Measurements from ENCODE around the gene ROR2.
A peak's percentile ranks its signal among the peaks of the same experiment; 100 is the strongest.

ROR2 gene

GRCh38 chr9:91689006-91689405, 261.0 kb downstream of the ROR2 start:
- DNase-seq (ENCODE audit: low spot score) (no peak), FAIRE-seq (no peak)

- FAIRE-seq (no peak), DNase-seq (ENCODE audit: low spot score) (no peak)
Observed at GRCh38 chr9:91683269-91683668, 266.8 kb downstream of the ROR2 start.

GRCh38 chr9:91682806-91683205, 267.2 kb downstream of the ROR2 start:
- FAIRE-seq: no peak
- no peak for DNase-seq (ENCODE audit: low spot score)

- no peak for DNase-seq (ENCODE audit: low spot score)
- FAIRE-seq: no peak
Observed at GRCh38 chr9:91681461-91682305, 268.3 kb downstream of the ROR2 start.

GRCh38 chr9:91680998-91681397, 269.0 kb downstream of the ROR2 start:
- FAIRE-seq (no peak), DNase-seq (ENCODE audit: low spot score) (no peak)

- DNase-seq (ENCODE audit: low spot score) (no peak), FAIRE-seq (no peak)
Observed at GRCh38 chr9:91680106-91680505, 269.9 kb downstream of the ROR2 start.

- no peak for FAIRE-seq
- DNase-seq (ENCODE audit: low spot score): no peak
Observed at GRCh38 chr9:91678807-91679580, 271.0 kb downstream of the ROR2 start.

GRCh38 chr9:91677822-91678436, 272.1 kb downstream of the ROR2 start:
- DNase-seq (ENCODE audit: low spot score) (no peak), FAIRE-seq (no peak)

GRCh38 chr9:91677331-91677730, 272.7 kb downstream of the ROR2 start:
- FAIRE-seq (no peak), DNase-seq (ENCODE audit: low spot score) (no peak)

GRCh38 chr9:91676046-91676445, 274.0 kb downstream of the ROR2 start:
- no peak for FAIRE-seq
- DNase-seq (ENCODE audit: low spot score): no peak

GRCh38 chr9:91664663-91665062, 285.4 kb downstream of the ROR2 start:
- no peak for FAIRE-seq
- no peak for DNase-seq (ENCODE audit: low spot score)

GRCh38 chr9:91663858-91664257, 286.2 kb downstream of the ROR2 start:
- DNase-seq (ENCODE audit: low spot score): no peak
- FAIRE-seq: no peak

- FAIRE-seq: no peak
- no peak for DNase-seq (ENCODE audit: low spot score)
Observed at GRCh38 chr9:91661451-91661850, 288.6 kb downstream of the ROR2 start.

- no peak for DNase-seq (ENCODE audit: low spot score)
- no peak for FAIRE-seq
Observed at GRCh38 chr9:91660521-91660920, 289.5 kb downstream of the ROR2 start.

- FAIRE-seq (no peak), DNase-seq (ENCODE audit: low spot score) (peak; percentile 46)
Observed at GRCh38 chr9:91659529-91660495, 290.2 kb downstream of the ROR2 start.

GRCh38 chr9:91658513-91659105, 291.4 kb downstream of the ROR2 start:
- no peak for FAIRE-seq
- no peak for DNase-seq (ENCODE audit: low spot score)

- FAIRE-seq: no peak
Observed at GRCh38 chr9:91657501-91657900, 292.5 kb downstream of the ROR2 start.

GRCh38 chr9:91655658-91656057, 294.4 kb downstream of the ROR2 start:
- no peak for FAIRE-seq
- DNase-seq (ENCODE audit: low spot score): no peak

More at GRCh38 chr9:91657501-91657900, 292.5 kb downstream of the ROR2 start:
- DNase-seq (ENCODE audit: low spot score): no peak

- no peak for DNase-seq (ENCODE audit: low spot score)
- no peak for FAIRE-seq
Observed at GRCh38 chr9:91655215-91655614, 294.8 kb downstream of the ROR2 start.

GRCh38 chr9:91654527-91654926, 295.5 kb downstream of the ROR2 start:
- FAIRE-seq (no peak), DNase-seq (ENCODE audit: low spot score) (no peak)

GRCh38 chr9:91647371-91647770, 302.7 kb downstream of the ROR2 start:
- DNase-seq (ENCODE audit: low spot score) (no peak), FAIRE-seq (no peak)
